Esophagus squamous epithelium (tissue), 5 donors: Measurements from ENCODE around the gene TAF3. TPM values are rescaled to one million over a fixed set of nuclear protein-coding genes. Genes with fewer than 3 reads are reported as not detected.

Experiments
- DNase-seq: peaks from one replicate; lab custom pipeline; 2025; lab: John Stamatoyannopoulos, UW
- H3K27ac ChIP-seq, 4 donors: fragments of 200-600 bp; sonication (generic); one replicate each; pipeline ENCODE4 v1.5.1; 2016 to 2019; ENCODE audit warnings: mild to moderate bottlenecking in 1 of 4
- H3K27me3 ChIP-seq, 4 donors: fragments of 200-600 bp; sonication (generic); 1 replicate in 3 of 4; 2 replicates in 1 of 4; pipeline versions ENCODE4 v1.5.1 to v1.6.0; 2017 to 2021; ENCODE audit warnings: antibody characterized with exemption in 1 of 4
- H3K36me3 ChIP-seq, 3 donors: fragments of 200-600 bp; sonication (generic); one replicate each; pipeline ENCODE4 v1.5.1; 2016 to 2019
- H3K4me1 ChIP-seq, 3 donors: fragments of 200-600 bp; sonication (generic); one replicate each; pipeline ENCODE4 v1.5.1; 2017 to 2019
- H3K4me3 ChIP-seq, 4 donors: fragments of 200-600 bp; sonication (generic); 1 replicate in 3 of 4; 2 replicates in 1 of 4; pipeline ENCODE4 v1.5.1; 2016 to 2019; ENCODE audit warnings: mild to moderate bottlenecking in 2 of 4, moderate library complexity in 1 of 4
- H3K9me3 ChIP-seq, 3 donors: fragments of 200-600 bp; sonication (generic); one replicate each; pipeline ENCODE4 v1.5.1; 2016 to 2019
- POLR2A ChIP-seq, 4 donors: fragments of 450-650 bp; IDR thresholded peaks; one replicate each; pipeline ENCODE4 v1.6.1; 2017; ENCODE audit warnings: antibody characterized with exemption in 4 of 4, mild to moderate bottlenecking in 4 of 4, moderate library complexity in 3 of 4
- WGBS, 2 donors: methylation state at CpG; one replicate each; pipeline ENCODE4 v1.1.5; 2018; 5-methylcytosine and 5-hydroxymethylcytosine counted together
- intact Hi-C: fragments of 100-400 bp; cut with DNase I; formaldehyde crosslinking; loops from one replicate; pipeline ENCODE4 v1.15.0; 2022
- total RNA-seq, 4 donors: library from RNA; depleted of rRNA; stranded (reverse); fragments of >200 nt; gene quantifications; one replicate each; pipeline ENCODE4 v1.1.0, GENCODE V29; 2016
- TF ChIP-seq, protein P1 (sequence below), 6 experiments: fragments of 450-650 bp in 4 of 6; fragments of 200-600 bp in 2 of 6; sonication (generic) in 2 of 6; IDR thresholded peaks; one replicate each; pipeline ENCODE4 v1.5.1; 2016 to 2019; ENCODE audit warnings: antibody characterized with exemption in 6 of 6, mild to moderate bottlenecking in 4 of 6, moderate library complexity in 4 of 6
- donor health status: DM: yes; HTN: yes; CAD: no.

The TAF3 gene
- total RNA-seq, 4 donors from 2014 or later: 2.6 to 5.1 (median 3.6) TPM

DNA sequence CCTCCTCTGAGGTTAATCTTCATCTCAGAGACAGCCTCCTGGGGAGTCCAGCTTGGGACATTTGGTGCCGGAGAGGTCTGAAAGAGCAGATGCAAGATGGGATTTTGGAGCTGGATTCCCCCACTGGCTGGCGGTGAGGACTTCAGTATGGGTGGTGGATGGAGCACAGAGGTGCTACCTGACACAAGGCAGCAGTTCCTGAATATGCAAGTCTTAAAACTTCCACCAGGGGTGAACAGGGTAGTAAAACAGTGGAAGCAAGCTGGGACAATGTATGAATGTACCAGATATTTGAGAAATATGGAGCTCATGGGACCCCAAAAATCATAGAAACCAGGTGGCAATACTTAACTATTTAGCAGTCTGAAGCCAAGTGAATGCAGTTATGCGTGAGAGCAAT lies 4.8 kb upstream of the TAF3 start:
- TF ChIP-seq POLR2A (IDR thresholded peaks at IDR 0.05): no peak
- TF ChIP-seq, protein P1, sequence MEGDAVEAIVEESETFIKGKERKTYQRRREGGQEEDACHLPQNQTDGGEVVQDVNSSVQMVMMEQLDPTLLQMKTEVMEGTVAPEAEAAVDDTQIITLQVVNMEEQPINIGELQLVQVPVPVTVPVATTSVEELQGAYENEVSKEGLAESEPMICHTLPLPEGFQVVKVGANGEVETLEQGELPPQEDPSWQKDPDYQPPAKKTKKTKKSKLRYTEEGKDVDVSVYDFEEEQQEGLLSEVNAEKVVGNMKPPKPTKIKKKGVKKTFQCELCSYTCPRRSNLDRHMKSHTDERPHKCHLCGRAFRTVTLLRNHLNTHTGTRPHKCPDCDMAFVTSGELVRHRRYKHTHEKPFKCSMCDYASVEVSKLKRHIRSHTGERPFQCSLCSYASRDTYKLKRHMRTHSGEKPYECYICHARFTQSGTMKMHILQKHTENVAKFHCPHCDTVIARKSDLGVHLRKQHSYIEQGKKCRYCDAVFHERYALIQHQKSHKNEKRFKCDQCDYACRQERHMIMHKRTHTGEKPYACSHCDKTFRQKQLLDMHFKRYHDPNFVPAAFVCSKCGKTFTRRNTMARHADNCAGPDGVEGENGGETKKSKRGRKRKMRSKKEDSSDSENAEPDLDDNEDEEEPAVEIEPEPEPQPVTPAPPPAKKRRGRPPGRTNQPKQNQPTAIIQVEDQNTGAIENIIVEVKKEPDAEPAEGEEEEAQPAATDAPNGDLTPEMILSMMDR (IDR thresholded peaks at IDR 0.05): no peak
- Histone ChIP-seq H3K4me3 (no peak overlapping the region), H3K27ac (no peak overlapping the region), H3K9me3 (no peaks in the 10 kb centered on the region), H3K4me1 (peaks cover 0 to 9% (median 4%) of the 10 kb centered on the region in 3 donors), H3K36me3 (peaks cover 0 to 7% (median 0%) of the 10 kb centered on the region in 3 donors), H3K27me3 (peaks cover 0 to 14% (median 0%) of the 10 kb centered on the region in 4 donors)
- intact Hi-C loops: no loop called here
- WGBS, 2 donors: 73 to 100% methylated on average over 1 to 3 of the region's 3 CpGs
- DNase-seq: no peak

DNA sequence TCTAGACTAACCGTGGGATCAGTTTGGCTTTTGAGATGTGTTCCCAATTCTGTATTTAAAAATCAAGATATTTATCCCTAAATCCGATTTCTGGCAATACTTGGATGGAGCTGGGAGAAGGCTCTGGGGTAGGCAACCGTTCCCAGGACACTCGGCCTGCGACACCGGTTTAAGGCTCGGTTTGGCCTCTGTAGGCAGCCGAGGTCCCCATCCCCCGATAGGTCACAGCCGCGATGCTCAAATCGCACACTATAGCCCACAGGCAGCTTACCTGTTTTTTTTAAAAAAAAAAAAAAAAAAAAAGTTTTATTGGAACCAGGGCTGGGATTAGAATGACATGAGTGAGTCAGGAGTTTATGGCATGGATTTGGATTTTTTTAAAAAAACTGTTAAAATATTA lies 729 bp upstream of the TAF3 start:
- TF ChIP-seq POLR2A (IDR thresholded peaks at IDR 0.05): no peak
- Histone ChIP-seq H3K27ac (peak overlapping the region in 1 of 4 donors; percentile 82), H3K4me1 (peaks cover 8 to 33% (median 14%) of the 10 kb centered on the region in 3 donors), H3K27me3 (peaks cover 0 to 14% (median 0%) of the 10 kb centered on the region in 4 donors), H3K4me3 (peak overlapping the region; percentile 81 to 100 (median 94)), H3K36me3 (no peaks in the 10 kb centered on the region), H3K9me3 (no peaks in the 10 kb centered on the region)
- intact Hi-C loops: no loop called here
- WGBS, 2 donors: 19 to 23% methylated on average over 5 to 12 of the region's 12 CpGs
- no peak for DNase-seq

DNA sequence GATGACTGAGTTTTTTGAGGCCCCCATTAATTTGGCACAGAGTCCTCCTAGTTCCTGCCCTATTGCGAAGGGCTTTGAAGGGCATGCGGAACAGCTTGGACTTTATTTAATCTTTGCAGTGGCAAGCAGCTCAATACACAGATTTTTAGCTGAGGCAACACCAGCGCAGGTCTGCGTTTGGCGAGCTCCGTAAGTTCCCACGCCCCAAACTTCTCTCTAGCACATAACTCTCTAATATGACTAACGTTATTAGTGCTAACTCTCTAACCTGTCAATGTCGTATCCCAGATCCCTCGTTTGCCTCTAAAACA lies 366 bp upstream of the TAF3 start:
- WGBS, 2 donors: 0% methylated on average over 7 to 8 of the region's 10 CpGs
- Histone ChIP-seq H3K27ac (peak overlapping the region; percentile 76 to 83 (median 82)), H3K36me3 (peaks cover 0 to 2% (median 0%) of the 10 kb centered on the region in 3 donors), H3K4me3 (peak overlapping the region; percentile 81 to 100 (median 94)), H3K27me3 (peaks cover 0 to 14% (median 0%) of the 10 kb centered on the region in 4 donors), H3K9me3 (no peaks in the 10 kb centered on the region), H3K4me1 (peaks cover 8 to 33% (median 14%) of the 10 kb centered on the region in 3 donors)
- no peak for DNase-seq
- no peak for TF ChIP-seq POLR2A (IDR thresholded peaks at IDR 0.05)
- TF ChIP-seq, protein P1 (IDR thresholded peaks at IDR 0.05): no peak
- intact Hi-C loops: no loop called here

DNA sequence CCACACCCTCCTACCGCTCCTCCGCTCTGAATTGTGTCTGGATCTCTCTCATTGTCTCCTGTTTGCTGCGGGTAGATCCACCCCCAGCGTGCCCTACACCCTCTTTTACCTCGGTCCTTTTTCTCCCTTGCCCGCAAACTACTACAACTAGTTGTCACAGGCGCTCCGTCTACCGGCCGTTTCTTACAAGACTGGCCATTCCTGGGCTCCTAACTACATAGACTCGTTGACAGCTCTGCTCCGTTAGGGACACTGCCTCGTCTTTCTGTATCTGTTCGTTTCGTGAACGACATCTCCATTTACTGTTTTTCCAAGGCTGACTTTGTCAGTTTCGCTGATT lies 786 bp downstream of the TAF3 start:
- H3K27ac ChIP-seq: peak overlapping the region in 3 of 4 donors; percentile 82 to 83 (median 83)
- no peaks in the 10 kb centered on the region for H3K9me3 ChIP-seq
- H3K4me3 ChIP-seq: peak overlapping the region; percentile 81 to 100 (median 94)
- intact Hi-C loops: no loop called here
- H3K4me1 ChIP-seq: peaks cover 8 to 33% (median 14%) of the 10 kb centered on the region in 3 donors
- no peak for TF ChIP-seq POLR2A (IDR thresholded peaks at IDR 0.05)
- TF ChIP-seq, protein P1 (IDR thresholded peaks at IDR 0.05): no peak
- H3K36me3 ChIP-seq: peaks cover 0 to 6% (median 0%) of the 10 kb centered on the region in 3 donors
- 0% methylated on average over 16 to 17 of the region's 17 CpGs for WGBS, 2 donors
- peaks cover 0 to 14% (median 0%) of the 10 kb centered on the region in 4 donors for H3K27me3 ChIP-seq
- peak; percentile 22 for DNase-seq

DNA sequence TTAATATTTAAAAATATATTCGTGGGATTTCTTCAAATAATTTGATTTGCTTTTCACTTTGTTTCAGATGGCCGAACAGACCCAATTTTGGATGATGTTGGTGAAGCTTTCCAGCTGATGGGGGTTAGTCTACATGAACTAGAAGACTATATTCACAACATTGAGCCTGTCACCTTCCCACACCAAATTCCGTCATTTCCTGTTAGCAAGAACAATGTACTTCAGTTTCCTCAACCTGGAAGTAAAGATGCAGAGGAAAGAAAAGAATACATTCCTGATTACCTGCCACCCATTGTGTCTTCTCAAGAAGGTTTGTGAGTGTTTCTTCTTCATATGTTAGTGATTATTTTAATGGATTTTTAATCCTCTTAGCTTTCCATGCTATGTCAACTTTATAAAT lies 5.9 kb downstream of the TAF3 start:
- peaks cover 0 to 47% (median 11%) of the 10 kb centered on the region in 3 donors for H3K36me3 ChIP-seq
- H3K9me3 ChIP-seq: no peaks in the 10 kb centered on the region
- no peak overlapping the region for H3K27ac ChIP-seq
- 85 to 88% methylated on average over 3 of the region's 3 CpGs for WGBS, 2 donors
- TF ChIP-seq, protein P1 (IDR thresholded peaks at IDR 0.05): no peak
- no peak for TF ChIP-seq POLR2A (IDR thresholded peaks at IDR 0.05)
- no peak overlapping the region for H3K4me3 ChIP-seq
- peaks cover 7 to 22% (median 10%) of the 10 kb centered on the region in 3 donors for H3K4me1 ChIP-seq
- no peaks in the 10 kb centered on the region for H3K27me3 ChIP-seq
- intact Hi-C loops: no loop called here
- DNase-seq: no peak

DNA sequence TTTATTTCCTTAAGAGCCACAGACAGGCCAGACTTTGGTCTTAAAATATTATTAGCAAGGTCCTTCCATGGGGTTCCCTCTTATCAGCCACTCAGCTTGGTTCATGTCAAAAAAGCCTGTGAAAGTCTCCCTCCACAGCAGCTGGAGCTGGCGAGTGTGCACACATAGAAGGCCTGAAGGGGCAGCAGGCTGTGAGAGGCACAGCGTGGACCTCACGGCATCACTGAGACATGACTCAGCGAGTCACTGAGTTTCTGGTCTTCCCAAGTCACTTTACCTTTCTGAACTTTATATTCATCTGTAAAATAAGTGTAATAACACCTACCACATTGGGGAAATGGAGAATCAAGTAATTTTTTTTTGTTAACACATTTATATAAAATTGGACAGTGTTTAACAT lies 8.7 kb downstream of the TAF3 start:
- DNase-seq: no peak
- 84 to 89% methylated on average over 4 of the region's 4 CpGs for WGBS, 2 donors
- Histone ChIP-seq H3K36me3 (peaks cover 0 to 47% (median 11%) of the 10 kb centered on the region in 3 donors), H3K27me3 (no peaks in the 10 kb centered on the region), H3K4me1 (no peaks in the 10 kb centered on the region), H3K27ac (no peak overlapping the region), H3K4me3 (no peak overlapping the region), H3K9me3 (no peaks in the 10 kb centered on the region)
- no peak for TF ChIP-seq POLR2A (IDR thresholded peaks at IDR 0.05)
- TF ChIP-seq, protein P1 (IDR thresholded peaks at IDR 0.05): no peak
- intact Hi-C loops: no loop called here
